Head of caudate nucleus (tissue), 42 donors: ENCODE measurements around the gene G2E3.
"Not testable (repeated sequence)": the region's sequence is repeated elsewhere in the genome, so short reads cannot be mapped to it uniquely, and the experiment has no call there.

ENCODE experiments used
- DNase-seq, 42 donors: peaks; one replicate each; pipeline versions ENCODE4 v3.0.0 to v3.0.0-alpha.2; 2020 to 2021; ENCODE audit warnings: mixed read lengths in 7 of 42
- intact Hi-C: fragments of 100-400 bp; cut with DNase I; formaldehyde crosslinking; loops from one replicate; pipeline ENCODE4 v1.15.0; 2022

G2E3 gene

DNA sequence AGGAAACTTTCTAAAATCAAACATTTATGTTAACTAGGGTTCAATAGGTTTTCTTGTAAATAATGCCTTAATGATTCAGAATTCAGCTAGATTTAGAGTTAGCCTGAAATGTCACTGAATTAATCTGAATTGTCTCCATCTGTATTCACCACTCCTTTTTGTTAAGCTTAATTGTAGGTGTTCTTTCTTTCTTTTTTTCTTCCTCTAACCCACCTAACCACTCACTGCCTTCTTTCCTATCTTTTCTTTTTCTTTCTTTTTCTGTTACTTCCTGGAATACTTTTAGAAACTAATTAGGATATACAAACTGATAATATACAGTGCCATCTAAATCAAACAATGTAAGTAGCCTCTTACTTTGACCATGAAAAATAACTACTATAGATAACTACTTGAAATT is 29.9 kb downstream of the G2E3 start:
- DNase-seq, result no peak
- intact Hi-C loops, result no loop called here

DNA sequence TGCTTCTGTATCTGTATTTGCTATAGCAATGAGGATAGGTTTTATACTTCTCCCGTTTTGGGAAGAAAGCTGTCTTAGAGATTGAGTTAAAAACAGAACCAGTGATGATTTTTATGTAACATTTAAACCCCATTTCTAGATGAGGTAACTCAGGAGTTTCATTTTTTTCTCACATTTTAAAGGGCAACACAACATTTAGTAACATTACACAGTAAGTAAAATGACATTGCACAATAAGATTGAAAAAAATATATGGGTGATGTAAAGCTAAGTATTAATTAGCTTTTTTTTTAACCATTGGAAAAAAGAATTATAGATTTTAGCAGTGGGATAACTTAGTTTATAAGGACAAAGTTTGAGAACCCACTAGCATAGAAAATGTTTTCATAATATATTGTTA is 38.0 kb downstream of the G2E3 start:
- intact Hi-C loops, result no loop called here
- no peak for DNase-seq

DNA sequence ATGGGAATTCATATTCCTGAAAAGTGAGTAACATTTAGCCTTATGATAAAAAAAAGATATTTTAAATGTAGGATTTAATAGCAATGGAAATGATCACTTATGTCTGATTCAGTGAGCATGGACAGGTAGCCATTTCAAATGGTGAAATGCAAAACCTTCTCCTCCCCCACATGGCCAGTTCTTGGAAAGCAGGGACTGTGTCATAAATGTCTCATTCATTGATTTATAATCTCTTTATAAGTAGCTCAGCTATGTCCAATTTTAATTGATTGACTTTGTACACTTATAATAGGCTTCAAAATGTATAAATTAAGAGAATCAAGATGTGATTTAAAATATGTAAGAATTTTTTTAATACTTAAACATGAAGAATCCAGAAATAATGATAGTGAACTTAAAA is 38.5 kb downstream of the G2E3 start:
- intact Hi-C loops, result no loop called here
- no peak for DNase-seq

DNA sequence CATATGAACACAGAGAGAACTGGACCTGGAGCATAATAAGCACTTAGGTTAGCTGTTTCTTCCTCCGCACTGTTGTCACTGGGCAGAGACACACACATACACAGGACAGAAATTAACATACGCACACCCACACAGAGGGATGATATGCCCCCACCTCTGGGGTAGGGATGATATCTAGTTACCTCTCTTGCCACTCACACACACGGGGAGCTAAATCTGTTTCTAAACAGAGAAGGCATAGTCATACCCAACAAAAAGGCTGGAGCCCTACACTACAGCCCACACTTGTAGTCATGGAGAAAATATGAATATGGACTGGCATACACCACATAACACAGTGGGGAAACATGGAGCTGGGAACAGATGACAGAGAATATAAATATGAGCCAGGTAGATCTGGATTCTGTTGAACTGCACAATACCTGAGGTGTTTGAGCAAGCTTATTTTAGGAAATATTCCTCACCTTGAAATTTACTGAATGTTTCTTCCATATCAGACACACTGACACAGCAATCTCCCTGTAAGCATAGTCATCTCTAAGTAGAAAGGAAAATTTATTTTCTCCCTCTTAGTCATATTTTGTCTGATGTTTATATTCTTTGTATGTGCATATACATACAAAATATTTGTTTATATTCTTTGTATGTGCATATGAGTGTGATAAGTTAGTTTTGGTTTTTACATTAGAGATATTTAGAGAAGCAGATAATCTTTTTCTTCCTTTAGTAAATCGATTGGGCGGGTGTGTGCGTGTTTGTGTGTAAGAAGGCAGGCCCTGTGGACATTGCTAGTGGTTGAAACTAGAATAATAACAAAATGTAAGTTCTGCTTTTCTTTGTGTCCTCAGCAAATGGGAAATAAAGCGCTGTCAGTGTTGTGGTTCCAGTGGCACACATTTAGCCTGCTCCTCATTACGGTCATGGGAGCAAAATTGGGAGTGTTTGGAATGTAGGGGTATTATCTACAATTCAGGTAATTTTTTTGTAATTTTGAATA is 42.3 kb downstream of the G2E3 start:
- DNase-seq, result no peak

DNA sequence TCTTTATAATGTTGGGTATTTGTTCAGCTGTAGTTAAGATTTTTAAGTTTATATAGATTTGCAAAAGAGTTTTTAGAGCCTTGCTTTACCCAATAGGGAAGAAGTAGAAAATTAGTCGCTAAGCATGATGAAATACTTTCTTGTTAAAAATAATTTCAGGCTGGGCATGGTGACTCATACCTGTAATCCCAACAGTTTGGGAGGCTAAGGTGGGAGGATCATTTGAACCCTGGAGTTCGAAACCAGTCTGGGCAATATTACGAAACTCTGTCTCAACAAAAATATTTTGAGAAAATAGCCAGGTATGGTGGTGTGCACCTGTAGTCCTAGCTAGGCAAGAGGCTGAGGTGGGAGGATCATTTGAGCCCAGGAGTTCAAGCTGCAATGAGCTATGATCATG is 44.4 kb downstream of the G2E3 start:
- no peak for DNase-seq
- intact Hi-C loops, result no loop called here

More for the DNA sequence above, 42.3 kb downstream of the G2E3 start:
- intact Hi-C loops, result no loop called here

DNA sequence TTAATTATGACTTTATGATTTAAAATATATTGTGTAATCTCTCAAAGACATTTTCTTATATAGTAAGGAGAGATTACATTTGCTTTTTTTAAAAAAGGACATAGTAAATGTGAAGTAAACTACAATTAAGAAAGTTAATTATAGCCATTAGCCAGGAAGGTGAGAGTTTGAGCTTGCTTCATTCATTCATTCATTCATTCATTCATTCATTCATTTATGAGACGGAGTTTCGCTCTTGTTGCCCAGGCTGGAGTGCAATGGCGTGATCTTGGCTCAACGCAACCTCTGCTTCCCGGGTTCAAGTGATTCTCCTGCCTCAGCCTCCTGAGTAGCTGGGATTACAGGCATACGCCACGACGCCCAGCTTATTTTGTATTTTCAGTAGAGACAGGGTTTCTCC is 45.7 kb downstream of the G2E3 start:
- DNase-seq, intact Hi-C loops: not testable (repeated sequence)

DNA sequence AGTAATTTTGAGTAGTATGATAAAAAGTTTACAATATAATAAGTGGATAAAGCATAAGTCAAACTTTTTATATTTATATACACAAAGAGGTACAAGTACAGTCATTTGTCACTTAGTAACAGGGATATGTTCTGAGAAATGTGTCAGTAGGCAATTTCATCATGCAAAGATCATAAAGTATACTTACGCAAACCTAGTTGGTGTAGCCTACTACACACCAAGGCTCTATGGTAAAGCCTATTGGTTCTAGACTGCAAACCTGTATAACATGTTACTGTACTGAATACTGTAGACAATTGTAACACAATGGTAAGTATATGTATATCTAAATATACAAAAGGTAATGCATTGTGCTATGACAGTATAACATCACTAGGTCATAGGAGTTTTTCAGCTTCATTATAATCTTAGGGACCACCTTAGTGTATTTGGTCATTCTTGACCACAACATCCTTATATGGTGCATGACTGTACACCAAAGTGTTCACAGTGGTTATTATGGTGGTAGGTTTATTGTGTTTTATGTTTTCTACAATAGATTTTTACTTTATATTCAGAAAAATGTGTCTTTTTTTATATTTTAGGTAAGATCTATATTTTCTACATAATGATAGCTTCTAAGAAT is 48.3 kb downstream of the G2E3 start:
- intact Hi-C loops, result no loop called here
- DNase-seq, result no peak

DNA sequence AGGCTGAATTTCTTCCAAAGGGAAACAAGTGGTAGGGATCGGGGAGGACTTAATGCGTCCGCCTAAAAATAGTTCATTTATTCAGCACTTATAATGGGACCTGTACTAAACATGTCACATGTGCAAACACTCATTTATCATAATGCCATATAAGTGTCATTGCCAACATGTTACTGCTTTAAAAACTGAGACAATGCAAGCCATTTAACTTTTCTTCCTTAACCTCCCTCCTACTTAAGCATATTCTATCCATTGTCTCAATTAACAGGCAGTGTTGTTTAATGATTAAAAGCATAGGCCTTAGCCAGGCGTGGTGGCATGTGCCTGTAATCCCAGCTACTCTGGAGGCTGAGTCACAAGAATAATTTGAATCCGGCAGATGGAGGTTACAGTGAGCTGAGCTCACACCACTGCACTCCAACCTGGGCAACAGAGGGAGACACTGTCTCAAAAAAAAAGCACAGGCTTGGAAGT is 49.6 kb downstream of the G2E3 start:
- no peak for DNase-seq
- intact Hi-C loops, result no loop called here

DNA sequence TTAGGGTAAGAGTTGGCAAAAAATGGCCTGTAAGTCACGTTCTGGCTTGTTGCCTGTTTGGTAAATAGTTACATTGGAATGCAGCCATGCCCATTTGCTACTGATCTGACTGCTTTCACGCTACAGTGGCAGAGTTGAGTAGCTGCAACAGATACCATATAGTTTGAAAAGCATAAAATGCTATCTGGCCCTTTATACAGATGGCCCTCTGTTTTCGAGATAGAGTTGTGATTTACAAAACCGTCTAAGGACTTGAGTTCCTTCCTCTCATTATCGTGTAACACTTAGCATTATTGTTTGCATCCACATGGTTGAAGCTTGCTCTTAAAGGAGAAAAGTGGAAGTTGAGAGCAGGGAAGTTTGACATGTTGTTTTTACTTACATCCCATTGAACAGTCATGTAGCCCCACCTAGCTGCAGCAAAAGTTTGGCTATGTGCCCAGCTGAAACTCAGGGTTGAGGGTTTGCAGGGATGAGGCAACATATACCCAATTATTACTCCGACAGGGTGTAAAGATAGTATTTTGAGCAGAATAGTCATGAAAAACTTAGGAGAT is 51.9 kb downstream of the G2E3 start:
- intact Hi-C loops, result no loop called here
- peak in 37 of 42 donors; percentile 13 to 74 (median 58) for DNase-seq

DNA sequence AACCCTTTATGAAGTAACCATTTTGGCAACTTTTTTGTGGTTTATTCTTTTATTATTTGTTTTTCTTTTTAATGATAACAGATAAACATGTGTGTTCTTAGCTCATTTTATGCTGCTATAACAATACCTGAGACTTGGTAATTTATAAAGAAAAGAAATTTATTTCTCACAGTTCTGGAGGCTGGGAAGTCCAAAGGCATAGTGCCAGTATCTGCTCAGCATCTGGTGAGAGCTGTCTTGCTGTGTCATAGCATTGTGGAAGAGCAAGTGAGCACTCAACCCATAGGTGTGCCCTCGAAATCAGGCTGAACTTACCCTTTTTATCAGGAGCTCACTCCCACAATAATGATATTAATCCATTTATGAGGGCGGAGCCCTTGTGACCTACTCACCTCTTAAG is 55.2 kb downstream of the G2E3 start:
- intact Hi-C loops, result no loop called here
- DNase-seq, result no peak

DNA sequence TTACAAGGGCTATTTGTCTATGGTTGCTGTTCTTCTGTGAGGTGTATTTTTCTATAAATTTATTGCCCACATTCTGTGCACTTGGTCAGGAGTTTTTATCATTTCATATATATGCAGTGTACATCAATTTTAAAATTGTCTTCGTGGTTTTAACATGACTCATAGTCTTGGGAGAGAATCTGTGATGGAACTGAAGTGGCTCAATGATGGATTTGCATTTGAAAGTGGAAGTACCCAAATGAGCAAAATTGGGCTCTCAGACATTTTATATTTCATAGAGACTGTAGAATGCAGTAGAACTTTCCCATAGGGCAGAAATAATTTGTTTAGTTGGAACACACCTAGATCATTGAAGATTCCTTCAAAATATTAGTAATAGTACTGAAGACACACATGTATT is 61.2 kb downstream of the G2E3 start:
- intact Hi-C loops, result no loop called here
- DNase-seq, result no peak

DNA sequence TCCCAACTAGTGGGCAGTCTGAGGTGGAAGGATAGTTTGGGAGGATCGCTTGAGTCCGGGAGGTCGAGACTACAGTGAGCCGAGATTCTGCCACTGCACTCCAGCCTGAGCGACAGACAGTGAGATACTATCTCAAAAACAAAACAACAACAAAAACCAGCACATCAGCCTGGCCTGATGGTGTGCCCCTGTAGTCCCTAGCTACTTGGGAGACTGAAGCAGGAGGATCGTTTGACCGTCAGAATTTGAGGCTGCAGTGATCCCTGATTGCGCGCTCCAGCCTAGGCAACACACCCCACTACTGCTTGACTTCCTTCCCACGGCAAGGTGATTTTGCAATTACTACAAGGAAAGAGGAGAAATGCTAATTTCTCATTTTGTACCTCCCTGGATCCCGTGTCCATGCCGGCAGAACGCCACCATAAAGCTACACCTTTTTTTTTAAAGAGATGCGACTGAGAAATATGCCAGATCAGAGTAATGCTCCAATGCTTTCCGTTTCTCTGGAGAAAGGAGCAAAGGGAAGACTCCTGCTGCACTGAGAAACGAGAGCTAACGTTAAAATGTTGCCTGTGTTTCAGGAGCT is 62.5 kb downstream of the G2E3 start:
- intact Hi-C loops, result no loop called here
- DNase-seq, result peak in 27 of 42 donors; percentile 9 to 58 (median 25)

DNA sequence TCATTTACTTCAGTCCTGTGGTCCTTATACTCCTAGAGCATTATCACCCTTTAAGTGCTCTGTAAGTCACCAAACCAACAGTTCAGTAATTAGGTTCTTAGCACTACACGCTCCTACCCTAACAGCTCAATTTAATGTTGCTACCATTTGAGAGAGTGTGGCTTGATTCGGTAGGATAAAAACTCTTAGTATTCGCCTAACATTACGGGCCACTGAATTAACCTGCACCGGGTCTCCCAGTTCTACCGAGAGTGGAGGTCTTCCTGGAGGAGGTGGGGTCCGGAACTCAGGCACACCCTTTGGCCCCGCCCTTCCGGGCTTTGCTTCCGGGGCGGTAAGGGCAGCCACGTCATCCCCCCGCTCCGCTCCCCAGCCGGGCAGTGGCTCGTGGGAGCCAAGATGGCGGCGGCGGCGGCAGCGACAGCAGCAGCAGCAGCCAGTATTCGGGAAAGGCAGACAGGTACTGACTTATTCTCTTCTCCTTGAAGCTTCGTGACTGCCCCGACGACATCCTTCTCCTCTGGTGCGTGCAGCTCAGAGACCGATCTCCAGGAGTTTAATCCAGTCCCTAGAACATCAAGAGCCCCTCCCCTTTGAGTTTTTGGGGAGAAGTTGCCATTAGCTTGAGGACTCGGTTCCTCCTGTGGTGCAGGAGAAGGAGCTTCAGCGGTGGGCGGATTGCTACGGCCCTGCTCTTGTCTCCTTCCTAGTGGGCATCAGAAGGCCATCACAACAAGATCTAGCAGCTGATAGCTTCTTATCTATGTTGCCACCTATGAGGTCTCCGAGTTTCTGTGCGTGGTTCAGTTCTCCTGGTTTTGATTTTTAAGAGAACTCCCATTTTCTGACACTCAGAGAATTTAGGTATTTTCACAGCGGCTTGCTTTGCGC is 63.2 kb downstream of the G2E3 start, which contains the start of gene SCFD1:
SCFD1 (plus strand) TSS at position 380 of the 891 bp plus-strand sequence; CDS start at position 400, 20 bp downstream.
- DNase-seq, result peak; percentile 88 to 98 (median 96)
- intact Hi-C loops, result no loop called here

DNA sequence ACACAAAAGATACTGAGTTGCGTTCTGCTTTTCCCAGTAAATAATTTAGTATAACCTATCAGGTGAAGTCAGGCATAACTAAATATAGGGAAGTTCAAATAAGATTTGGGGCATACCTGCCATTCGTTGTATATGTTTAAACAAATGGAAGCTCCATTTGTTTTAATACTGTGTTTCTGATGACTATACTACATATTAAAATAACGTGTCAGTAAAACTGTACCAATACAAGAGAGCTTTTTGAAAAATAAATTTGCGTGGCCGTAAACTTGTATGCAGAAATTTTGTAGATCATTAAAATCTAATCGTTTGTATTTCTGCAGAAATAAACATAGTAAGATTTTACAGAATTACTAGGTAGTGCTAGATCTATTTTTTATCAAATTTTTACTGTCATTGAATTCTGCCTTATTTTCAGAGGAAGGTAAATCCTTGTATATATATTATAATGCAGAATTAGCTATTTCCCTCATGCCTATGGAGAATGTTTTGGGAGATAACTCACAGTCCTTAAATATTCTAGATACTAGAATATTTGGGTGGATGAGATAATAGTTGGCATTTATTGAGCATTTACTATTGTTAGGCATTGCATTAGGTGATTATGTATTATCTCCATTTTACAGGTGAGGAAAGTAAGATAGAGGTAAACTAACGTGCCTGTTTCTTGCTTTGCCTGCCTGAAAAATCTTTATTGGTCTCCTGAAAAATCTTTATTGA is 64.6 kb downstream of the G2E3 start:
- intact Hi-C loops, result no loop called here

DNA sequence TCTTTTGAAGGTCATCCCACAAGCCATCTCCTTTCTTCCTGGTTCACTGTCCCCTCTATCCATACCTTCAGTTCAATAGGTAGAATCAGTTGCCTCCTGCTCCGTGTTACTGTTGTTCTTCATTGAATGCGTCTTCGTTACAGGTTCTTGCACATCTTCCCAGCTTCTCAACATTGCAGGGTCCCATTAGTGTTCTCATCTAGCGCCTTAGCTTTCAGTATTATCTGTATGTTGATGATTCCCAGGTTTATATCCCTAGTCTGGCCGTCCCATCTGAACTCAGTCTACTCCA is 65.1 kb downstream of the G2E3 start:
- DNase-seq, result no peak
- intact Hi-C loops, result no loop called here

More for the DNA sequence above, 64.6 kb downstream of the G2E3 start:
- DNase-seq, result no peak

DNA sequence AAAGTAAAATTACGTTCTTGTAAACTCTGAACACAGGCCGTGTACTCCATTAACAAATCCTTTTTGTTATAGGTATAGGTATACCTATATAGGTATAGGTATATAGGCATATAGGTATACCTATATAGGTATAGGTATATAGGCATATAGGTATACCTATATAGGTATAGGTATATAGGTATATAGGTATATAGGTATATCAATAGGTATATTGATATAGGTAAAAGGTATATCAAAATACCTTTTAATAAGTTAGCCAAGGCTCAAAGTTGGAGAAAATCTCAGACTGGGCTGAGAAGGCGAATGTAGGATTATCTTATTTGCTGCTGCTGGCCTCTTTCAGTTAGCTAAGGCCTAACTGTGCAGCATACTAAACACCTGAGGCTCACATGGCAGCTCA is 66.6 kb downstream of the G2E3 start:
- no peak for DNase-seq

DNA sequence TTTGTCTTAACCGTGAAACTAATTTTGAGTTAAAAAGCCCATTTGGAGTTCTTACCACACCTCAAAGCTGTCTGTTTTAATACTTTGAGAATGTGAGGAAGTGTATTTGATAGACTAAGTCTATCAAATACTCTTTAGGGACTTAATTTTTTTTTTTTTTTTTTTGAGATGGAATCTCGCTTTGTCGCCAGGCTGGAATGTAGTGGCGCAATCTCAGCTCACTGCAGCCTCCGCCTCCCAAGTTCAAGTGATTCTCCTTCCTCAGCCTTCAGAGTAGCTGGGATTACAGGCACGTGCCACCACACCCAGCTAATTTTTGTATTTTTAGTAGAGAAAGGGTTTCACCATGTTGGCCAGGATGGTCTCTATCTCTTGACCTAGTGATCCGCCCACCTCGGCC is 70.5 kb downstream of the G2E3 start:
- DNase-seq, intact Hi-C loops: not testable (repeated sequence)

More for the DNA sequence above, 66.6 kb downstream of the G2E3 start:
- intact Hi-C loops, result no loop called here

DNA sequence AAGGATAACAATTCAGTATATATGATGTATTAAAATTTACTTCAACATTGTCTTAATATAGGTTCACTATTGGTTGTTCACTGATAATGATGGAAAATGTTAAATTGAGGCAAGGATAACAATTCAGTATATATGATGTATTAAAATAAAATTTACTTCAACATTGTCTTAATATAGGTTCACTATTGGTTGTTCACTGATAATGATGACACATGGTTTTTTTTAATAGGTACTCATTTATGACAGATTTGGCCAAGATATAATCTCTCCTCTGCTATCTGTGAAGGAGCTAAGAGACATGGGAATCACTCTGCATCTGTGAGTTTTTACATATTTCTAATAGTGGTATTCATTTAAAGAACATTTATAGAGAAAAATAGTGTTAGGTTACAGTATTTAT is 71.3 kb downstream of the G2E3 start:
- DNase-seq, result no peak
- intact Hi-C loops, result no loop called here
